Fibroblast of lung (primary cell): Measurements from ENCODE around the gene INCENP.

Experiments
- EZH2 ChIP-seq: IDR thresholded peaks from 2 replicates; pipeline ENCODE4 v1.5.1; 2012; ENCODE audit warnings: low read length, control low read depth, mild to moderate bottlenecking; ENCODE audit errors: missing control alignments
- TF ChIP-seq, protein P1 (sequence below), 2 donors: IDR thresholded peaks in 1 of 2; conservative IDR thresholded peaks in 1 of 2; 1 replicate in 1 of 2; 2 replicates in 1 of 2; pipeline ENCODE4 v1.5.1; 2011 to 2012; ENCODE audit warnings: low read length in 2 of 2, control low read depth in 1 of 2, inconsistent platforms in 1 of 2, low read depth in 1 of 2, mild to moderate bottlenecking in 1 of 2

GRCh38 chr11:62082292-62082657 is 41.5 kb upstream of the INCENP start:
- TF ChIP-seq, protein P1, sequence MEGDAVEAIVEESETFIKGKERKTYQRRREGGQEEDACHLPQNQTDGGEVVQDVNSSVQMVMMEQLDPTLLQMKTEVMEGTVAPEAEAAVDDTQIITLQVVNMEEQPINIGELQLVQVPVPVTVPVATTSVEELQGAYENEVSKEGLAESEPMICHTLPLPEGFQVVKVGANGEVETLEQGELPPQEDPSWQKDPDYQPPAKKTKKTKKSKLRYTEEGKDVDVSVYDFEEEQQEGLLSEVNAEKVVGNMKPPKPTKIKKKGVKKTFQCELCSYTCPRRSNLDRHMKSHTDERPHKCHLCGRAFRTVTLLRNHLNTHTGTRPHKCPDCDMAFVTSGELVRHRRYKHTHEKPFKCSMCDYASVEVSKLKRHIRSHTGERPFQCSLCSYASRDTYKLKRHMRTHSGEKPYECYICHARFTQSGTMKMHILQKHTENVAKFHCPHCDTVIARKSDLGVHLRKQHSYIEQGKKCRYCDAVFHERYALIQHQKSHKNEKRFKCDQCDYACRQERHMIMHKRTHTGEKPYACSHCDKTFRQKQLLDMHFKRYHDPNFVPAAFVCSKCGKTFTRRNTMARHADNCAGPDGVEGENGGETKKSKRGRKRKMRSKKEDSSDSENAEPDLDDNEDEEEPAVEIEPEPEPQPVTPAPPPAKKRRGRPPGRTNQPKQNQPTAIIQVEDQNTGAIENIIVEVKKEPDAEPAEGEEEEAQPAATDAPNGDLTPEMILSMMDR (conservative IDR thresholded peaks at IDR 0.05 in 1 of 2, IDR thresholded peaks at IDR 0.05 in 1 of 2; ENCODE audit: low read depth in 1 of 2, low read length in 2 of 2), result no peak
- TF ChIP-seq EZH2, result no peak
